ENCODE measurements around the gene STAP1.

- TF ChIP-seq POLR2A (IDR thresholded peaks at IDR 0.05) = no peak
- TF ChIP-seq, protein P1, sequence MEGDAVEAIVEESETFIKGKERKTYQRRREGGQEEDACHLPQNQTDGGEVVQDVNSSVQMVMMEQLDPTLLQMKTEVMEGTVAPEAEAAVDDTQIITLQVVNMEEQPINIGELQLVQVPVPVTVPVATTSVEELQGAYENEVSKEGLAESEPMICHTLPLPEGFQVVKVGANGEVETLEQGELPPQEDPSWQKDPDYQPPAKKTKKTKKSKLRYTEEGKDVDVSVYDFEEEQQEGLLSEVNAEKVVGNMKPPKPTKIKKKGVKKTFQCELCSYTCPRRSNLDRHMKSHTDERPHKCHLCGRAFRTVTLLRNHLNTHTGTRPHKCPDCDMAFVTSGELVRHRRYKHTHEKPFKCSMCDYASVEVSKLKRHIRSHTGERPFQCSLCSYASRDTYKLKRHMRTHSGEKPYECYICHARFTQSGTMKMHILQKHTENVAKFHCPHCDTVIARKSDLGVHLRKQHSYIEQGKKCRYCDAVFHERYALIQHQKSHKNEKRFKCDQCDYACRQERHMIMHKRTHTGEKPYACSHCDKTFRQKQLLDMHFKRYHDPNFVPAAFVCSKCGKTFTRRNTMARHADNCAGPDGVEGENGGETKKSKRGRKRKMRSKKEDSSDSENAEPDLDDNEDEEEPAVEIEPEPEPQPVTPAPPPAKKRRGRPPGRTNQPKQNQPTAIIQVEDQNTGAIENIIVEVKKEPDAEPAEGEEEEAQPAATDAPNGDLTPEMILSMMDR (IDR thresholded peaks at IDR 0.05) = no peak
Measured at GRCh38 chr4:67512501-67512900, 46.0 kb upstream of the STAP1 start.
